Activated CD4-positive, alpha-beta memory T cell treated with anti-CD3 and anti-CD28 coated beads, Interleukin-2, amount 10 ng/mL, durations not matched to agents 7 days and 5 days (primary cell): ENCODE measurements around the gene NCKAP5. TPM values are rescaled to one million over a fixed set of nuclear protein-coding genes. Genes with fewer than 3 reads are reported as not detected.

Source experiments
- CTCF ChIA-PET: fragments of 350-600 bp; sonication (Branson Sonifier 250); formaldehyde crosslinking; loops from one replicate; lab custom pipeline; 2021; ENCODE audit warnings: antibody characterized with exemption, inconsistent platforms; lab: Charles Lee
- POLR2A ChIA-PET: fragments of 350-600 bp; sonication (Branson Sonifier 250); formaldehyde crosslinking; loops from one replicate; lab custom pipeline; 2021; ENCODE audit warnings: antibody characterized with exemption; lab: Charles Lee
- DNase-seq: peaks from one replicate; pipeline ENCODE4 v3.0.0-alpha.2; 2020
- H3K27ac Mint-ChIP-seq: one replicate; pipeline ENCODE4 v1.8.0; 2021; ENCODE audit warnings: mild to moderate bottlenecking, mixed read lengths
- H3K27me3 Mint-ChIP-seq: one replicate; pipeline ENCODE4 v1.8.0; 2021; ENCODE audit warnings: mixed read lengths
- H3K36me3 Mint-ChIP-seq: one replicate; pipeline ENCODE4 v1.8.0; 2021; ENCODE audit warnings: low read depth, mixed read lengths
- H3K4me1 Mint-ChIP-seq: one replicate; pipeline ENCODE4 v1.8.0; 2021; ENCODE audit warnings: mixed read lengths
- H3K4me3 Mint-ChIP-seq: one replicate; pipeline ENCODE4 v1.8.0; 2021; ENCODE audit warnings: mild to moderate bottlenecking, mixed read lengths
- H3K9me3 Mint-ChIP-seq: one replicate; pipeline ENCODE4 v1.8.0; 2021; ENCODE audit warnings: mixed read lengths
- total RNA-seq, 2 experiments: library from RNA; stranded (reverse); gene quantifications; one replicate each; pipeline ENCODE4 v1.2.3, GENCODE V29; 2021

The NCKAP5 gene
- total RNA-seq, 2 experiments from 2014 or later, result not detected

DNA sequence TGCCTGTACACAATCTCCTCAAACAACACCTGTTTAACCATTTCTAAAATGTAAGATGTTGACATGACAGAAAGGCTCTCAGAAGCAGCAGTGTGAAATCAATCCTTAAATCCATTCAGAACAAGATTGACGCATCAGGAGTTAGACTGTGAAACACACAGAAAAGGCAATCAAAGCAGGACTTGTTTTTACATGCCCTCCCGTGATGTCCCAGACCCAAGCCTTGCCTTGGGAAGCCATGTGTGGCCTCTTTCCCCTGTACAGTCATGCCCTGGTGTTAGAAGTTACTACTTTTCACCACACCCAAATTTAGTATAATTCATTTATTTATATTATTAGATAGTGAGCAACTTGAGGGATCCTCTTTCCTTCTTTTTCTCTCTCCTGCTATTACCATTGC lies 115.7 kb downstream of the NCKAP5 start:
- H3K27ac Mint-ChIP-seq, result no peak overlapping the region
- H3K9me3 Mint-ChIP-seq, result peaks cover 3% of the 10 kb centered on the region
- POLR2A ChIA-PET, result no interaction called here
- H3K36me3 Mint-ChIP-seq, result no peaks in the 10 kb centered on the region
- CTCF ChIA-PET, result no interaction called here
- no peaks in the 10 kb centered on the region for H3K27me3 Mint-ChIP-seq
- no peak overlapping the region for H3K4me3 Mint-ChIP-seq
- DNase-seq, result no peak
- no peaks in the 10 kb centered on the region for H3K4me1 Mint-ChIP-seq

DNA sequence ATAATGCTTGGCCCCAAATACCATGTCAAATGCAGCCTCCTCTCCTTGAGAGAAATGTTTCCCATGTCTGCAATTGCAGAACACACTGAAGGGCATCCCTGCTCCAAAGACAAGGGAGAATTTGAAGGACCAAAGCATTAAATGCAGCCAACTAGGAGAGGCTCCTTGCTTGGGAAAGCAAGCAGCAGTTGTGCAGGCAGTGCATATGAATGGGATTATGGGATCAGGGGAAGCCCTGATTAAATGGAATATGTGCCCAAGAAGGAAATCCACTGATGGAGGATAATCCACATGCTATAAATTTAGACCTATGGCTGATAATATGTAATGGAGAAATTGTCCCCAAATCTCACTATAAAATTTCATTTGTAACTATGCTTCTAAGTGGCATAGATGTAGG lies 116.1 kb downstream of the NCKAP5 start:
- no peak for DNase-seq
- CTCF ChIA-PET, result no interaction called here

DNA sequence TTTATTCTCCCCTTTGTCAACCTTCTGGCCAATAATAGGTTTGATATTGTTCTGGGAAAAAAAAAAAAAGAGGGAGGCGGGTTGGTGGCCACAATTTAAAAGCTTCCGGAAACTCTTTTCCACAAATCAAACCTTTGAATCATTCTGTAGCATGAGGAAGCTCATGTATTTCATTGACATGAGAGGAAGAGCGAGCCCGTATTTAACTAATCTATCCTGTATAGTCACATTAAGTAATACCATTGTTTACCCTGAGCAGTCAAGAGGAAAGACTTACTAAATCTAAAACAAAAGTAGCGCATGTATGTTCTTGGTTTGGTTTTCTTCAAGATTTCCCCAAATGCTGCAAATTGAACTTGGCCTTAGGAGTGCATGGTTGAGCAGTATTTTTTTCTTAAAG lies 120.1 kb downstream of the NCKAP5 start:
- CTCF ChIA-PET, result no interaction called here
- H3K27ac Mint-ChIP-seq, result no peak overlapping the region
- no peaks in the 10 kb centered on the region for H3K9me3 Mint-ChIP-seq
- no peak for DNase-seq
- POLR2A ChIA-PET, result no interaction called here
- H3K36me3 Mint-ChIP-seq, result no peaks in the 10 kb centered on the region
- no peaks in the 10 kb centered on the region for H3K27me3 Mint-ChIP-seq
- H3K4me1 Mint-ChIP-seq, result no peaks in the 10 kb centered on the region
- H3K4me3 Mint-ChIP-seq, result no peak overlapping the region

More for the DNA sequence above, 116.1 kb downstream of the NCKAP5 start:
- Mint-ChIP-seq H3K27me3 (no peaks in the 10 kb centered on the region), H3K36me3 (no peaks in the 10 kb centered on the region), H3K4me3 (no peak overlapping the region), H3K9me3 (peaks cover 3% of the 10 kb centered on the region), H3K27ac (no peak overlapping the region), H3K4me1 (no peaks in the 10 kb centered on the region)
- POLR2A ChIA-PET, result no interaction called here

DNA sequence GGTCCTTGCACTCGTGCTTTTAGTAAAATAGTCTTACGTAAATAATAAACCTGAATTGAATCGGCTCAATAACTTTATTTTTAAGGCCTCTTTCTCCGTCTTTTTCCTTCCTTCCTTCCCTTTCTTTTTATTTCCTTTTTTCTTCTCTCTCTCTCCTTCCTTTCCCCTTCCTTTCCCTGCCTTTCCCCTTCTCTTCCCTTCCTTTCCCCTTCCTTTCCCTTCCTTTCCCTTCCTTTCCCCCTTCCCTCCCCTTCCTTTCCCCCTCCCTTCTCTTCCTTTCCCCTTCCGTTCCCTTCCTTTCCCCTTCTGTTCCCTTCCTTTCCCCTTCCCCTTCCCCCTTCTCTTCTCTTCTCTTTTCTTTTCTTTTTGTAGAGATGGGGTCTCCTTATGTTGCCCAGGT lies 121.0 kb downstream of the NCKAP5 start:
- CTCF ChIA-PET, result no interaction called here
- Mint-ChIP-seq H3K4me3 (no peak overlapping the region), H3K9me3 (no peaks in the 10 kb centered on the region), H3K27ac (no peak overlapping the region), H3K36me3 (no peaks in the 10 kb centered on the region), H3K27me3 (no peaks in the 10 kb centered on the region), H3K4me1 (no peaks in the 10 kb centered on the region)
- POLR2A ChIA-PET, result no interaction called here
- DNase-seq, result no peak

DNA sequence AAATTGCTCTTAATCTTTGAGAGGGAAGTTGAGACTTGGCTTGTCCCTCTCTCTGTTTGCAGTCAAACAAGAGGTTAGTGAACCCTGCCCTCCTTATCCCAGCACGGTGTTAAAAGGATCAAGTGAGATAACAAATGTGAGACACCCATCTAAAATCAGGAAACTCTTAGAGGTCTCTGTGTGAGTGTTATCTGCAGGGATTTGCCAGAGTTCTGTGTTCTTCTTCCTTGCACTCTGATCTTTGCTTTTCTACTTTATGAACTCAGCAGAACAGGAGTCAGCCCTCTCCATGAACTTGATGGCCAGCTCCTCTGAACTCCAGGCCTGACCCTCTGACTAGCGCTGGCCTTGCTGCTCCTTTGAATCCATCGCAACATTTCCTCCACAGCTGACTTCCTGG lies 123.8 kb downstream of the NCKAP5 start:
- ChIA-PET CTCF (no interaction called here), POLR2A (no interaction called here)
- Mint-ChIP-seq H3K36me3 (no peaks in the 10 kb centered on the region), H3K4me3 (no peak overlapping the region), H3K9me3 (no peaks in the 10 kb centered on the region), H3K4me1 (no peaks in the 10 kb centered on the region), H3K27ac (no peak overlapping the region), H3K27me3 (no peaks in the 10 kb centered on the region)
- DNase-seq, result no peak

DNA sequence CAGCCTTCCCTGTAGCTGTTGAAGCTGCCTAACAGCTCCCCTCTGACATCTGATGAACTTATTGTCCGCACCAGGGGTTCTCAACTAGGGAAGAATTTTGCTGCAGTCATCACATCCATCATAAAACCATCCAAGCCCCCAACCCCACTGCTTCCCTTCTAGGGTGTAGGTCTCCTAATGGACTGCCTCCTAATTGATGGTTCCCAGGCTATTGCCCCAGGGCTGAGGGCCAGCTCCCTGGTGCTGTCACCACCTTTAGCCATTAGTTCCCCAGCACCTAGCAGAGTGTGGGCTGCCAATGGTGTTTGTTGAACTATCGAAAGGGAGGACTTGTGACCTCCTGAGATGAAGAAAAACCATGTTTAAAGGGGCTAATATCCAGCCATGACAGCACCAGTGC lies 125.9 kb downstream of the NCKAP5 start:
- H3K36me3 Mint-ChIP-seq, result no peaks in the 10 kb centered on the region
- H3K4me3 Mint-ChIP-seq, result no peak overlapping the region
- ChIA-PET POLR2A (no interaction called here), CTCF (no interaction called here)
- no peaks in the 10 kb centered on the region for H3K27me3 Mint-ChIP-seq
- DNase-seq, result no peak
- no peaks in the 10 kb centered on the region for H3K4me1 Mint-ChIP-seq
- no peaks in the 10 kb centered on the region for H3K9me3 Mint-ChIP-seq
- no peak overlapping the region for H3K27ac Mint-ChIP-seq

DNA sequence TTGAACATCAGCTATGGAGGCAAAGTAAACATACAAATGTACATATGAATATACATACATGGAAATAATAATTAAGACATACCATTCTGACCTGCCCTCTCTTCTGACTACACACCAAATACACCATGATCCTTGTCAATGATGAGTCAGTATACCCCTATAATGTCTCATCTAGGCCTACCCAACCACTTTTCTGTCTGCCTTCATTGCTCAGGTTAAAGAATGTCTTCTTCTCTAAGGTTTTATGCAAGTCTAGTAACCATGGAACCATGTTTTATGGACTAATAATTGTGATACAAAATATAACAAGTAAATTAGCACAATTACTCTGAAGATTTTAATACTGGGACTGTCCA lies 128.7 kb downstream of the NCKAP5 start:
- no peaks in the 10 kb centered on the region for H3K36me3 Mint-ChIP-seq
- H3K9me3 Mint-ChIP-seq, result no peaks in the 10 kb centered on the region
- no peaks in the 10 kb centered on the region for H3K27me3 Mint-ChIP-seq
- ChIA-PET CTCF (no interaction called here), POLR2A (no interaction called here)
- DNase-seq, result no peak
- no peaks in the 10 kb centered on the region for H3K4me1 Mint-ChIP-seq
- H3K27ac Mint-ChIP-seq, result no peak overlapping the region
- no peak overlapping the region for H3K4me3 Mint-ChIP-seq

DNA sequence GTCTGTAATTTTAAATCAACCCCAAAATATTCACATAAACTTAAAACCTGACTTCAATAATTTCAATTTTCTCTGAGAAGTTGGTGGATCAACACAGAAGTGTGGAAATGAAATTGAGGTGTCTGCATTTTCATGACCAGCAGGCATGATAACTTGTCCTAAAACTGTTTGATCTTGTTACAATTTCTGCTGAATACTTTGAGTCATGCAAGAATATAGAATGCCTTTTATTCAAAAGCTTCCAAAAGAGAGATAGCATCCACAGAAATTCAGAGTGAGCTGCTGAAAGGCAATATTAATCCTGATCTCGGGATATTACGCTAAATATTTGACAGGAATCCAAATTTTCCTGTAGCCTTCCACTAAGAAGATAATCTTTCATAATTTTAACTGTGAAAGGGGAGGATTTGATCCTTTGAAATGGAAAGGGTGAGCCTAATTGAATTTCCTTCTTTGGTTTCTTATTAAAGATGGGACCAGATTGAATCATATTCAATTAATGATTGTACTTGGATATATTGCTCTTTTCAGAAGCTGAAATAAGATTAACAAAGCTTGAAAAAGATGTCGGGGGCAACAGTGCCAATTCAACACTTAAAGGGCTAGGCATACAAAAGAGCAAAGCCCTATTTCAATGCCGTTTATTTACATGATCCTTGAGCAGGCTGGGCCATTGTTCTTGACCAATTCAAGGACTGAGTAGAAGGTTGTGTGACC lies 129.3 kb downstream of the NCKAP5 start:
- POLR2A ChIA-PET, result no interaction called here
- CTCF ChIA-PET, result no interaction called here
- H3K9me3 Mint-ChIP-seq, result no peaks in the 10 kb centered on the region
- H3K27me3 Mint-ChIP-seq, result no peaks in the 10 kb centered on the region
- H3K36me3 Mint-ChIP-seq, result no peaks in the 10 kb centered on the region
- H3K27ac Mint-ChIP-seq, result no peak overlapping the region
- DNase-seq, result no peak
- H3K4me3 Mint-ChIP-seq, result no peak overlapping the region
- H3K4me1 Mint-ChIP-seq, result no peaks in the 10 kb centered on the region

DNA sequence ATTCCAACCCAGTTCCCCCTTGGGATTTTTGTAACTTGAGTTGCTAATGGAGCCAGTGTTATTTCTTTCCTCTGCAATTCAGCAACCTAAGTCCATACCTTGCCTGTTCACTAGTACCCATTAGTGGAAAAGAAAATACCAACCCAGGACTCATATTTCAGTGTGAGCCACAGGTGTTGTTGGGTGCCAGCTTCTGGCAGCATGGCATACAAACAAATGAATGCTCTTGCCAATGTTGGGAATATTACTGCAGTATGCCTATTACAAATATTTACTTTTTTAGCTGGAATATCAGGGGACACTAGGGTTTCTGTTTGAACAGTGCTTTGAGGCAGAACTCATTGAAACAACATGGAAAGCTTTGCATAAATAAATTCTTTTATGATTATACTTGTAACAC lies 130.2 kb downstream of the NCKAP5 start:
- H3K27me3 Mint-ChIP-seq, result no peaks in the 10 kb centered on the region
- ChIA-PET POLR2A (no interaction called here), CTCF (no interaction called here)
- no peaks in the 10 kb centered on the region for H3K36me3 Mint-ChIP-seq
- no peak overlapping the region for H3K27ac Mint-ChIP-seq
- no peak for DNase-seq
- H3K4me1 Mint-ChIP-seq, result no peaks in the 10 kb centered on the region
- H3K4me3 Mint-ChIP-seq, result no peak overlapping the region
- no peaks in the 10 kb centered on the region for H3K9me3 Mint-ChIP-seq

DNA sequence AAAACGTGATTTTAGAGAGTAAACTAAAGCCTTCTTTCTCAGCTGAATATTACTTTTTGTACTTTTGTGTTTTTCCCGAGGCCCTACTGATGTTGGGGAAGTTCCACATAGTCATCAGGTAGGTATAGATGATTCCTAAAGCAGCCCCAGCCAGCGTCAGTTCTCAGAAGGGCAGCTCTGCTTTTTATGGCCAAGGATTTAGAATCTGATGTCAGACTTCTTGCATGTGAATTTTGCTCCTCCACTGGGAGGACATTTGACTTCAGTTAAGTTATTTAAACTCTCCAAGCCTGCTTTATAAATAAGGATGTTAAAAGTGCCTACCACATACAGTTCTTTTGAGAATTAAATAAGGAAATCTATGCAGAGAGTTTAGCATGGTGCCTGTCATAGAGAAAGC lies 130.8 kb downstream of the NCKAP5 start:
- H3K9me3 Mint-ChIP-seq, result no peaks in the 10 kb centered on the region
- H3K27me3 Mint-ChIP-seq, result no peaks in the 10 kb centered on the region
- no peak for DNase-seq
- ChIA-PET CTCF (no interaction called here), POLR2A (no interaction called here)
- H3K4me1 Mint-ChIP-seq, result no peaks in the 10 kb centered on the region
- H3K36me3 Mint-ChIP-seq, result no peaks in the 10 kb centered on the region
- no peak overlapping the region for H3K4me3 Mint-ChIP-seq
- H3K27ac Mint-ChIP-seq, result no peak overlapping the region

DNA sequence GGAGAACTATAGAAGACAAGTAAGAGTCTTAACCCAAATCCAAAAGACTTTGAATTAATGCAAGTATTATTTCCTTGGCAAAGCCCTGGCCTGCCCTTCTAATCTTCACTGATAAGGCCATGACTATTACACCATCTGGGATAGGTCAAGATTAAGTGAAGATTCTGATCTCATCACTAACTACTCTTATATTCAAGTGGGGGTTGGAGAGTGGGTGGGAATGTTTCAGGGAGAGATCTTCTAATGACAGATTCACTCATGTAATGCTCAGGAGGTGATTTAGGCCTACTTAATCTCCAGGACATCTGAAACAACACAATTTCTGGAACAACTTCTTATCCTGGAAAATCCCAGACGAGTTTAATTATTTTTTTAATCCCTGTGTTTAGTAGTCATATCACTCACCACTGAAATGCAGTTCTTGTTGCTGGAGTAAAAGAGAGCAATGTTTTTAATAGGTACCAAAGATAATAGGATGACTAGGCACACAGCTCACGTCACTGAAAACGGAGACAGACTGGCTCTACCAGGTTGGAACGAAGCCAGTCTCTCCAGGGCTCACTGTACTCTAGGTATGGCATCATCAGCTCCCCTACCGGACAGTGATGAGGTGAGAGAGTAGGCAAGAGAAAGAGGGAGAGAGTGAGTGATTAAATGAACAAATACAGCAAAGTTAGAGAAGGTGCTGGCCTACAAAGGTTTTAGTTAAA lies 133.1 kb downstream of the NCKAP5 start:
- Mint-ChIP-seq H3K36me3 (no peaks in the 10 kb centered on the region), H3K4me1 (no peaks in the 10 kb centered on the region), H3K27me3 (no peaks in the 10 kb centered on the region), H3K4me3 (no peak overlapping the region), H3K27ac (no peak overlapping the region), H3K9me3 (no peaks in the 10 kb centered on the region)
- POLR2A ChIA-PET, result no interaction called here
- DNase-seq, result no peak
- CTCF ChIA-PET, result no interaction called here

DNA sequence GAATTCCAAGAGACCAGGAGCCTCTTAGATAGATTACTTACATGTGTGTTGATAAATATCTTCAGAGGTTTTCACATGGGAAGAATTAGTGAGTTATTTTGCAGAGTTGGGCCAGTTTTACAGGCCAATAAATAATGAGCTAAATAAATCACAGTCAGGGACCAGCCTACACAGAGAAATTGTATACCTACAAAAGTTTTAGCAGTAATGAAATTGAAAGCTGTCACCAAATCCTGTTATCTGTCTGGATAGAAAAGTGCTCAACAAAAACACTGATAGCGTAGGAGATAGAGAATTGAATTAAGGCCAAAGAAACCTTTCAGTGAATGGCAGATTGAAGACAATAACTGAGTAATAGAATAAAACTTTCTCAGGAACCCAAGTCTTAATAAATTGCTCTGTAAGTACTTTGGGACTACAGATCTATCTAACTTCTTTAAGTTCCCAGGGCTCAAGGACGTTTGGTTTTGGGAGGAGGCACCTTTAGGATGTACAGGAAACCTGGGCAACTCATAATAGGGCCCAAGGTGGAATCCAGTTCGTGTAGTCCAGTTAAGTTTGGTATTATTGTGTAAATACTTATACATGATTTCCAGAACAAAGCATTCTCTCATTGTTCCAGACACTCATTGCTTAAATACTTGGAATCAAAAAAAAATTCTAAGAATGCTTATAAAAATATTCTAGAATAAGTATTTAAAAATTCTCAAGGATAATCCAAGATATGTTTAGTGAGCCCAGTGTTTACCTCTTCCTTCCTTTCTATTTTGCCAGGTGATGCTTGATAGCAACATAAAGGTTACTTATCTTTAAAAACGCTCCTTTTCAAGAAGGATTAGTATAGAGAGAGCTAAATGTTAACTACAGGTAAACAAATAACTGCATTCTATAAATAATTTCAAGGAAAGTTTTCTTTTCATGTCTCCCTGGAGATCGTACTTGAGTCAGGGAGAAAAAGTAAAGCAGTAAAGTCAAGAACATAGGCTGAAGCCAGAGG lies 134.5 kb downstream of the NCKAP5 start:
- Mint-ChIP-seq H3K4me1 (no peaks in the 10 kb centered on the region), H3K27ac (no peak overlapping the region), H3K9me3 (no peaks in the 10 kb centered on the region), H3K27me3 (no peaks in the 10 kb centered on the region), H3K4me3 (no peak overlapping the region), H3K36me3 (no peaks in the 10 kb centered on the region)
- ChIA-PET CTCF (no interaction called here), POLR2A (no interaction called here)
- DNase-seq, result no peak

DNA sequence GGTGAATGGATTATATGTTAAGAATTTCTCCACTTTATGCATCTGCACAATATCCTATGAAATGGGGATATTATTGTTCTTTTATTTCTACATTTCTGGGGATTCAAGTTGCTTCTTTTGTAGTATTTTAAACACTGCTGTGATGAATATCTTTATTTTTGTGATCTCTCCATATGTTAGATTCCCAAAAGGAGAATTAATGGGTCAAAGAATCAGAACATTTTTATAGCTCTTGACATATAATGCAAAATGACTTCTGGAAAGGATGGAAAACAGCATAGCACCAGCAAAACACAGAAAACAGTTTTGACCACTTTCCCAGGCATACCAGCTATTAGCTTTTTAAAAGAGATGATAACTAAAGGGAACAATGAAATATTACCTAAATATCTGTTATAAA lies 135.5 kb downstream of the NCKAP5 start:
- no peak for DNase-seq
- CTCF ChIA-PET, result no interaction called here
- POLR2A ChIA-PET, result no interaction called here
- H3K9me3 Mint-ChIP-seq, result no peaks in the 10 kb centered on the region
- no peak overlapping the region for H3K4me3 Mint-ChIP-seq
- no peaks in the 10 kb centered on the region for H3K36me3 Mint-ChIP-seq
- no peak overlapping the region for H3K27ac Mint-ChIP-seq
- H3K4me1 Mint-ChIP-seq, result no peaks in the 10 kb centered on the region
- no peaks in the 10 kb centered on the region for H3K27me3 Mint-ChIP-seq
